ENCODE results near the gene AGRN. TPM values are rescaled to one million over a fixed set of nuclear protein-coding genes. Genes with fewer than 3 reads are reported as not detected.

AGRN gene
- total RNA-seq = 36.4 and 39.3 TPM in 2 replicates

GRCh38 chr1:1020000-1020404 is at the start of gene AGRN:
TSS of gene AGRN (plus strand) at chr1:1020120. CDS start at chr1:1020173, 53 bp downstream.

GRCh38 chr1:981955-982558 is 37.9 kb upstream of the AGRN start, which contains the start of gene PERM1:
TSS of gene PERM1 (minus strand) at chr1:982093. CDS start at chr1:981029, 1,064 bp downstream.

DNA sequence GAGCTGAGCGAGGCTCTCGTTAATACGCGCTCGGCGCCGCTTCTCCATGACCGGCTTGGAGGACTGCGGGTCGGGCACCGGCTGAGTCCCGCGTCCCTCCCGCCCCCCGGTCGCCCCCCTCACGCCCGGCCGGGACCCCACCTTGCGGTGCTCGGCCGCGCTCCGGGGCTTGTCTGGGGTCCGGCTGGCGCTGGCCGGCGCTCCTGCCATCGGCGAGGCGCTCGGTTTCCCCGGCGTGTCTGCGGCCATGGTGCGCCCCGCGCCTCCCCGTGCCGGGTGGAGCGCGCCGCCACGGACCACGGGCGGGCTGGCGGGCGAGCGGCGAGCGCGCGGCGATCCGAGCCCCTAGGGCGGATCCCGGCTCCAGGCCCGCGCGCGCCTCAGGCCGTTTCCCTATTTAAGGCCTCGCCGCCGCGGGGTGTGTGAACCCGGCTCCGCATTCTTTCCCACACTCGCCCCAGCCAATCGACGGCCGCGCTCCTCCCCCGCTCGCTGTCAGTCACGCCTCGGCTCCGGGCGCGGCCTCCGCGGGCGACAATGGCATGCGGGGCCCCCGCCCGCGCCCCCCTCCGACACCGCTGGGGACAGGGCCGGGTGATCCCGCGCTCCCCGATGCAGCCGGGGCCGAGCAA is 20.1 kb upstream of the AGRN start, which contains the start of gene HES4:
Gene HES4 (minus strand): TSS at position 373 of the 632 bp plus-strand sequence. CDS start 124 bp downstream, at position 249.

GRCh38 chr1:1013105-1013921 is 6.6 kb upstream of the AGRN start, which contains the start of gene ISG15:
TSS of gene ISG15 (plus strand) at chr1:1013497. CDS start at chr1:1013574, 77 bp downstream.

DNA sequence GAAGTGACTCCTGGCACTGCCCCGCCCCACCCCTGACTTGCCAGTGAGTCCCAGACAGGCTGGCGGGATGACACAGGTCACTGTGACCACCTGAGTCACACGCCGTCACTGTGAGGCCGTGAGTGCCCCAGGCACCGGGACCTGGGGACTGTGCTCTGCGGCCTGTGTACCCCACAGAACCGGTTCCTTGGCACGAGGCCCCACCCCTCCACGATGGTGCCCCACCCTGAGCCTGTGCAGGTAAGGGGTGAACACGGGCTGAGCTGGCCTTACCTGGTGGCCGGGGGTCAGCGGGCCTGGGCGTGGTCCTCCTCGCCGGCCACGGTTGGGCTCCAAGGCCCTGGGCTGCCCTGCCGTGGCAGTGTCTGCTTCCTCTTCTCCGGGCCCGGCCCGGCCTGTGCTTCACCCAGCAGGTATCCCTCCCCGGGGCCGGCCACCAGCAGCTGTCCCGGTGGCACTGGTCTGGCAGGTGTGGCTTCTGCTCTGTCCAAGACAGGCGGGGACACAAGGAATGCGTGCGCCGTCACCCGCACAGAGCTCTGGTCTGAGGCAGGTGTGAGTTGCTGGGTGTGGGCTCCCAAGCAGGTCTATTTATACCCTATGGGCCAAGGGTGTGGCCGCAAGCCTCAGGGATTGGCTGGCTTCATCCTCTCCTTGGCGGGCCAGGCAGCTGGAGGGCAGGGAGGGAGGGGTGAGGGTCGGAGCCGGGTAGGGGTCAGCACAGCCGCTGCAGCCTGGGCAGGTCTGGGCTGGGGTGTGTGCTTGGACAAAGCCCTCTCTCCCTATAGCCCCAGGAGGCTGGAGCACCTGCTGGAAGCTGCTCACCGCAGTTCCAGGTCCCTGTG is 54.0 kb downstream of the AGRN start, which contains the start of gene RNF223:
Gene RNF223 (minus strand): TSS at position 564 of the 845 bp plus-strand sequence. CDS start 1,740 bp downstream, outside the sequence.

Other genes with a start within 250 kb of the AGRN start
- gene SAMD11, start 96.2 kb upstream of the AGRN start, total RNA-seq = 1.8 and 2.5 TPM in 2 replicates
- 83.5 and 93.8 TPM in 2 replicates for gene NOC2L, start 60.9 kb upstream of the AGRN start, total RNA-seq
- gene KLHL17, start 59.5 kb upstream of the AGRN start, total RNA-seq = 9.8 and 9.9 TPM in 2 replicates
- 1.2 and 1.9 TPM in 2 replicates for gene PLEKHN1, start 53.6 kb upstream of the AGRN start, total RNA-seq
- gene PERM1, start 38.0 kb upstream of the AGRN start, total RNA-seq = not detected in 2 replicates
- gene HES4, start 20.0 kb upstream of the AGRN start, total RNA-seq = 4.3 and 5.5 TPM in 2 replicates
- 45.9 and 55.6 TPM in 2 replicates for gene ISG15, start 6.6 kb upstream of the AGRN start, total RNA-seq
- gene RNF223, start 54.2 kb downstream of the AGRN start, total RNA-seq = not detected in 2 replicates
- 13.8 and 14.7 TPM in 2 replicates for gene C1orf159, start 96.0 kb downstream of the AGRN start, total RNA-seq
- not detected in 2 replicates for gene TTLL10, start 153.8 kb downstream of the AGRN start, total RNA-seq
- gene TNFRSF18, start 186.5 kb downstream of the AGRN start, total RNA-seq = 0.34 TPM in 1 of 2 replicates, not detected in the other
- 0.17 and 0.30 TPM in 2 replicates for gene TNFRSF4, start 194.0 kb downstream of the AGRN start, total RNA-seq
- 125 and 128 TPM in 2 replicates for gene SDF4, start 211.9 kb downstream of the AGRN start, total RNA-seq
- 23.2 and 25.7 TPM in 2 replicates for gene B3GALT6, start 212.1 kb downstream of the AGRN start, total RNA-seq
- 0.17 and 0.59 TPM in 2 replicates for gene C1QTNF12, start 226.6 kb downstream of the AGRN start, total RNA-seq

Data from bronchus fibroblast of lung (primary cell).